ENCODE data around the gene PM20D2. TPM values are rescaled to one million over a fixed set of nuclear protein-coding genes. Genes with fewer than 3 reads are reported as not detected.

The PM20D2 gene, protein sequence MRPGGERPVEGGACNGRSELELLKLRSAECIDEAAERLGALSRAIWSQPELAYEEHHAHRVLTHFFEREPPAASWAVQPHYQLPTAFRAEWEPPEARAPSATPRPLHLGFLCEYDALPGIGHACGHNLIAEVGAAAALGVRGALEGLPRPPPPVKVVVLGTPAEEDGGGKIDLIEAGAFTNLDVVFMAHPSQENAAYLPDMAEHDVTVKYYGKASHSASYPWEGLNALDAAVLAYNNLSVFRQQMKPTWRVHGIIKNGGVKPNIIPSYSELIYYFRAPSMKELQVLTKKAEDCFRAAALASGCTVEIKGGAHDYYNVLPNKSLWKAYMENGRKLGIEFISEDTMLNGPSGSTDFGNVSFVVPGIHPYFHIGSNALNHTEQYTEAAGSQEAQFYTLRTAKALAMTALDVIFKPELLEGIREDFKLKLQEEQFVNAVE
- total RNA-seq (2022; extraction: Qiagen RNA extraction; ENCODE audit: low read depth): 11.6 to 14.0 TPM (median 13.7 TPM) in 5 replicates

GRCh38 chr6:89145956-89146717 is at the start of gene PM20D2:
Gene PM20D2 (plus strand): TSS chr6:89146055. CDS start chr6:89146145, 90 bp downstream.

GRCh38 chr6:89117211-89118108 is 28.4 kb upstream of the PM20D2 start, which contains the start of gene SRSF12:
Gene SRSF12 (minus strand): TSS chr6:89118071. CDS start chr6:89117887, 184 bp downstream.

Other genes with a start within 250 kb of the PM20D2 start
- 7.9 to 12.0 TPM (median 9.0 TPM) in 5 replicates for gene RNGTT, start 182.4 kb upstream of the PM20D2 start, total RNA-seq (2022; extraction: Qiagen RNA extraction; ENCODE audit: low read depth)
- 20.3 to 24.0 TPM (median 22.9 TPM) in 5 replicates for gene PNRC1, start 65.3 kb upstream of the PM20D2 start, total RNA-seq (2022; extraction: Qiagen RNA extraction; ENCODE audit: low read depth)
- 0.68 to 1.3 TPM (median 0.84 TPM) in 5 replicates for gene SRSF12, start 28.0 kb upstream of the PM20D2 start, total RNA-seq (2022; extraction: Qiagen RNA extraction; ENCODE audit: low read depth)
- gene GABRR1, start 71.3 kb downstream of the PM20D2 start, total RNA-seq (2022; extraction: Qiagen RNA extraction; ENCODE audit: low read depth): not detected in 5 replicates
- gene GABRR2, start 169.2 kb downstream of the PM20D2 start, total RNA-seq (2022; extraction: Qiagen RNA extraction; ENCODE audit: low read depth): 0.09 to 0.20 TPM in 2 of 5 replicates, not detected in the others
- gene UBE2J1, start 206.7 kb downstream of the PM20D2 start, total RNA-seq (2022; extraction: Qiagen RNA extraction; ENCODE audit: low read depth): 14.3 to 18.1 TPM (median 15.0 TPM) in 5 replicates

All from A549 treated with CpdA at 1 μM for 4 hours (cell line).